Spleen (tissue), 7 donors: ENCODE data around the gene ALDH2.

ENCODE experiments used
- CTCF ChIP-seq, 11 experiments: fragments of 200-600 bp in 7 of 11; fragments of 450-650 bp in 4 of 11; sonication (generic) in 4 of 11; IDR thresholded peaks in 8 of 11; conservative IDR thresholded peaks in 3 of 11; 1 replicate in 7 of 11; 2 replicates in 4 of 11; pipeline versions ENCODE4 v1.4.0 to v1.8.0; 2016 to 2021; ENCODE audit warnings: antibody characterized with exemption in 11 of 11, inconsistent platforms in 4 of 11, mild to moderate bottlenecking in 1 of 11
- POLR2A ChIP-seq, 3 donors: fragments of 450-650 bp; IDR thresholded peaks; one replicate each; pipeline ENCODE4 v1.5.1; 2017; ENCODE audit warnings: antibody characterized with exemption in 3 of 3, mild to moderate bottlenecking in 1 of 3
- POLR2AphosphoS5 ChIP-seq, 3 donors: sonication (generic); formaldehyde crosslinking; IDR thresholded peaks; one replicate each; pipeline ENCODE4 v1.5.1; 2017; ENCODE audit warnings: antibody characterized with exemption in 3 of 3
- donor health status: DM: no; HTN: no; CAD: no; lungs with moderate emphysema.
- donor health status: DM: no; HTN: no; CAD: no.
- donor health status: DM: no; HTN: no; CAD: no.

- TF ChIP-seq CTCF (IDR thresholded peaks at IDR 0.05 in 8 of 11, conservative IDR thresholded peaks at IDR 0.05 in 3 of 11) (no peak), POLR2A (IDR thresholded peaks at IDR 0.05) (no peak), POLR2AphosphoS5 (IDR thresholded peaks at IDR 0.05) (no peak)
Observed at GRCh38 chr12:111850526-111850925, 83.8 kb downstream of the ALDH2 start.
